HG03196 (cell line): ENCODE data around the gene SETD3.

ENCODE experiments used
- ATAC-seq: cut with Tn5 transposase; IDR thresholded peaks from one replicate; pipeline ENCODE4 v1.9.1; 2021; ENCODE audit not compliant: unreplicated experiment

The SETD3 gene

DNA sequence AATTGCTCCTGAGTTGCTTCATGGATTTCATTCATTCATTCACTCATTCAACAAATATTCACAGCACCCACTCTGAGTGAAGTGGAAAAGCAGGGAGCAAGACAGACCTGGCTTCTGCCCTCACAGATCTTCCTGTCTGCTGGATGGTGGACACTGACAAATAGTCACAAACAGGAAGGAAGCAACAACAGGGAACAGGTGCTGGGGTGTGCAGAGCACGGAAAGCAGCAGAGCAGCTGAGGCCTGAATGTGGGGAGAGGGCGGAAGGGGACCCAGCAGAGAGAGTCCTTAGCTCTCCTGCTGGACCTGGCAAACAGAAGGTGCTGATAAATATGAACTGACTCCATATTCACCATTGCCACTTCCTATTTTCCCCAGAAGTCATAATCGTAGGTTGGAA, 54.4 kb downstream of the SETD3 start:
- no peak for ATAC-seq

DNA sequence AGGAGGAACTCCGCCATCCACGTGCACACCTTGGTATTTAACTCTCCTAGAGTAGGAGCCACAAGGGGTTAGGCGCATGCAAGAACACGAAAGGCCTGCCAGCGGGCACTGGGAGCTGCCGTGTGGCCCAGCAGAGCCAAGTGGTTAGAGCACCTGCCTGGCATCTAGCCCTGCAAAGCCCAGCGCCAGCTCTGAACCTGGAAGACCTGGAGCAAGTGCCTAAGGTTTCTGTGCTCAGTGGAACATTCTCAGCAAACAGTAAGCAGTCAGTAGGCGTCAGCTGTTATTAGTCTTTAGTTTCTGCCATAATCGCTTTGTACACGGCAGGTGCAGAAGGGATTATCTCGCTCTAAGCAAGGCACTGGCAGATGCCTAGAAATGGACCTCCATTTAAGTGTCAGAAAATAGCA, 55.4 kb downstream of the SETD3 start:
- ATAC-seq, result no peak

DNA sequence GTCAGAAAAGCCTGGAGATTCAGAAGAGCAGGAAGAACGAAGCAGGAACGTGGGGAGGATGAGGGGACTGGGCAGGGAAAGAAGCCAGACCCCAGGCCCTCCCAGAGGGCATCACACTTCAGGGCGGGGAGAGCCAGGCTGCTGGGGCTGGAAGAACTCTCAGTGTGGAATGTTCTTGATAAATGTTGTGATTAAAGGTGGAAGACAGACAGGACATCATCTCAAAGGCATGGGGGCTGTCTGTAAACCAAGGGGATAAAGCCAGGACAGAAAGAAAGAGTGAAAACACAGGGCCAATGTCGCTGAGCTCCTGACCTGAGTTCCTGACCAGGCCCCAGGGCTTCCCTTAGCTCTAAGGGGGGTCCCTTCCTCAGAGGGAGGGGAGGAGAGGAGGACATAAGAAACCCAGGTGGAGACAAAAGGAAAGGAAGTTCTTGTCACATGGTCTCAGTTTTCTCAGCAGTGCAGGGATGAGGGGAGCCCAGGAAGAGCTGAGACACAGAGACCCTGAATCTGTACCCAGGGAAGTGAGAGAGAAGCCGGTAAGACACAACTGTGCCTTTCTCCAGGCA, 56.3 kb downstream of the SETD3 start:
- no peak for ATAC-seq

DNA sequence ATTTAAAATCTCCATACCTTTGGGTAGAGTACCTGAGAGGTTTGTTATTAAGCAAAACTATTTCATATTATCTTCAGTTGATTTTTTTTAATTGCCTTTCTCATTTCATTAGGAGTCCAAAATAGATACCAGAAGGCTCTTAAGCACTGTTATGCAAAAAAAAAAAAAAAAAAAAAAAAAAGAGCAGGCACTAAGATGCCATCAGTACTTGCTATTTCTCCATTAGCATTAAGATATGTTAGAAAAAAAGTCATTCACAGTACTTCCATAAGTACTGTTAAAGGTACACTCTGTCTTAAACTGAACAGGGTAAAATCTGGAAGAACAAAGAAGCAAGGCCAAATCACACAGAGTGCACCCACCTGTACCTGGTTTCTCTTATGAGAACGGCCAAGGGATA, 57.2 kb downstream of the SETD3 start:
- no peak for ATAC-seq

DNA sequence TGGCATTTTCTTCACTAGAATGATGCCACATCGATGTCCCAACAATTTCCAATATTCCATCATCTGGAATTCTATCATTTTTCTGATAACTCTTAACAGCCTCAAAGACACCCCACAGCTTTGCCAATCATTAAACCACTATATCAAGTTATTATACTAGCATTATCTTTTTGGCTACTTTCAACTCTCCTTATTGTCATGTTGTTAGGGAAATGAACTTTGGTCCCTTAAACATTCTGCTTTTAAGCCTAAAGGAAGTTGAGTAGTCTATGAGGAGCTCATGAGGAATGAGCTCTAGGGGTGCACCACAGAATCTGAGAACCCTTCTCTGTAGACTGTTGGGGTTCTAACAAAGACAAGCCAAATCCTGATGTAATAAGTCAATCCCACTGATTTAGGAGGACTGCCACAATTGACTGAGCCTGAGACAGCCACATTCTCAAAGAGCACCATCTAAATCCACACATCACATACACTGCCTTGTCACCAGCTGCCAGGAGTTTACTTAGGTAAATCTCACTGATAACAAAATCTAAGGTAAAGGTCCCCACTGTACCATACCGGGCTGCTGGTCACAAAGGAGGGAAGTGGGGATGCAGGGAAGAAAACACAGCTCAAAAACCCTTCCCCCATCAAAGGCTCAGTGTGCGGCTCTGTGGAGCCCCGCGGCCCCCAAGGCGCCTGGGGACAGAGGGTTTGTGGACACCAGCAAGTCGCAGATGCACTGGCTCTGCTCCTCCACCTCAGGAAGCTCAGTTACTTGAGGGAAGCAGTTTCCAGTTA, 58.2 kb downstream of the SETD3 start:
- ATAC-seq, result no peak

DNA sequence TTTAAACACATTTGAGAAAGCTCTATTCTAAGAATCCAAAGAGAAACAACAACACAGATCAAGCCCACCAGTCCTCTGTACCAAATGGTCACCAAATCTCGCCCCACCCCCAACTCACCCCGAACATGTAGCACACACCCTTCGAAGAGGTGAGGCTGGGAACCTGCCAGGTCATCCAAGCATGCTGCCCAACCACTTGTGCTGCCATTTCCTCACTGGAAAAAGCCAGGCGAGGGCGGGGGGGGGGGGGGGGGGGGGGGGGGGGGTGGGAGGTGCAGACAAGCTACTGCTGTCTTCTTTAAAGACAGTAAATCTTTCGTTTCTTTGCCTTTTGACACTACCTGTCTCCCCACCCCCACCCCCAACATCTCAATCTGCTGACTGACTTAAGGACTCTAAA, 59.9 kb downstream of the SETD3 start:
- no peak for ATAC-seq

DNA sequence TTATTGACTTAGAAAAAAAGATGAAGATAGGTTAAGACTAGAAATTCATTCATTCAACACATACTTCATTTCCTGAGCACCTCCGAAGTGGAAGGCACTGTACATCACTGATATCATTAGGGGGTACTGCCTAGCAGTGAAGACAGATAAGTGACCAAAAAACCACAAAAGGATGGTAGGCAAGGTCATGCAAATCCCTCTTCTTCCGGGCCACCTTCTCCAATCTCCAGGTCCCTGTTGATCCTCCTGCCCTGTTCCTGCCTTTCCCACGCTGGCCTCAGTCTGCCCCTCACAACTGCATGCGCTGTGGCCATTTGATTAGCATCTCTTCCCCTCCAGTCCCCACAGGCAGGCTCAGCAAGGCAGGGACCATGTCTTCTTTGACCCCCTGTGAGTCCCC, 60.8 kb downstream of the SETD3 start:
- ATAC-seq, result no peak

DNA sequence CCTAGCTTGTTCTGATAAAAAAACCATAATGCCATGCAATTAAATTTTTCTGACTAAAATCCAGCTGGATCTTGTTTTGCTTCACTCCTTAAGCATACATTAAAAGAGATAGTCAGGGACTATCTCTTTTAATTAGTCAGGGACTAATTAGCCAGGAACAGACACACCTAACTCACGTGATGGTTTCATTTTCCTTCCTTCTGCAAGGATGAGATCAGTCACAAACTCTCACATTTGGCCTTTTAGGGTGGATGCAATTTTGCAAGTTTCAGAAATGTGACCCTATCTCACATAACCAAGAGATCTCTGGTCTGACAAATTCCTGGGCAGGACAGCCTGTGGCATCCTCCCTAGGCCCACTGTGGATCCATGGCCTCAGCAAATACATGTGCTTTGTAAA, 62.4 kb downstream of the SETD3 start:
- ATAC-seq, result no peak

DNA sequence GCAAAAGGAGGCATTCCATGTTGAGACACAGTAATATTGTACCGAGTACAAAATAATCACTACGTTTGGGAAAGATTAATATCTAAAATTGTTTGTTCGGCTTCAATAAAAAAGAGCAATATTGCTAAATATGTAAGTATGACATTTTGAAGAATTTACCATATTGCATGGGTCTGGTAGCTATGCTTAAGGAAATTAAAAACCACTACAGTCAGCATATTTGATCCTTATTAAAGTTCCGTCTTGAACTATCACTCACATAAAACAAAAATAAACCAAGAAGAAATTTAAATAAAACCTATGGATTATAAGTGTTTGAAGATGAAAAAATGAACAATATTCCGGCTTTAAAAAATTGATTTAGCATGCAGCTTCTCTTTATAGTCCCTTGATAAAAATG, 63.8 kb downstream of the SETD3 start:
- ATAC-seq, result no peak

DNA sequence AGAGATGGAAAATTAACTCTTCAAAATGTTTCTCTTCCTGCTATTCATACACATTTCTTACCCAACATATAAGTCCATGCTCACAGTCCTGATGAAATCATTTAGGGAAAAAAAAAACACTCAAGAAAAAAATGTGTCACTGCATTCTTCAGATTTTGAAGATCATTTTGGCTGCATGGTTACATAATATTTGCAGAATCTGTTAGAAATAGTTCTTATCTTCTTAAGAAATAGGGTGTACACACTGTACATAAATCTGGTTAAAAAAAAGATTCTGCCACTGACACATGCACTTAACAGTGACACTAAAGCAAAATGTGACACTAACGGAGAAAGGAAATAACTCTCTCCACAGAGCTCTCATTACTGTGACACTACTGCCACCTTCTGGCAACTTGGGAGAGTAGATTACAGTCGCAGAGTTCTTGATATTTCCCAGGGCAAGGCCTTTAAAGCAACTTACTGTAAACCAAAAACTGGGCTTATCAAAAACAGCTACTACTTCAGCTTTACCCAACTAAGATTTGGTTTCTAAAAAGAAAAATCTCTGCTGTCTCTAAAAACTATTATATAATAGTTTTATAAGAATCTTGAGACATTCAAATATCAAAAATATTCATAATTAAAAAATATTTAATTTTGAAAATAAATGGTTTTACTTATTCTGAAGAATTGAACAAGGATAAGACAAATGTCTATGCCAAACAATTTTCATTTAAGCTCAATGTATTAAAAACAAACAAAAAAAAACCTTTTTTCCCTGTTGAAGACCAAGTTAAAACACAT, 65.0 kb downstream of the SETD3 start:
- peak; percentile 89 for ATAC-seq

DNA sequence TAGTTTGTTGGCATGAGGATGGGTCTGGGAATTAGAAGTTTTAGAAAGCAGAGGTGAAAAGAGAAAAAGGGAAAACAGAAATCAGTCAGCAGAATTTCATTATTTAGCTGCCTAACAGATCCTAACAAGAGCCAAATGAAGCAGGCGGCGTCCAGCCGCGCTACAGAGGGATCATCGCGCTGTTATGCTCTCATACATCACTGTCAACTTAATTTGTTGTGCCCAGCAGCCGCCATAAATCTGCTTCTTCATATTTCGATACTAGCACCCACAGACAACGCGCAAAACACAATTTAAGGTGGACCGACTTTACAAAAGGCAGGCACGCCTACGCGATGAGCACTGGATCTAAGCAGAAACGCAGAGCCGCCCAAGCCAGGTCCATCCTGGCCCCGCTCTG, 66.7 kb downstream of the SETD3 start:
- ATAC-seq, result no peak

DNA sequence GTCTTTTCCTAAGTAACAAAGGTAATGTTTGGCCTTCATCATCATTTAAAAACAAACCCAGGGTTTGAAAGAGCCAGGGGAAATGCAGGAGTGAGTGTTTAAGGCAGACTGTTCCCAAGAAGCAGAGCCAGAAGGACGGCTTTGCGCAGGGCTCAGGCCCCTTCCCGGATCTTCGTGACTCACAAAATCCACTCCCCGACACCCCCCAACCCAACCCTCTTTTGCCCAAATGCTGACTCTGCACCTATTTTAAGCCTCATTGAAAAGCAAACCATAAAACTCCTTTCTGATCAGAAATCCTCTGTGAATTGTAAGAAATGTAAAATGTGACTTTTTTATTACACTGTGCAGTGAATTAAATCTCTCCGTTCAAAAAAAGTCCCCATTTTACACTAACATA, 67.5 kb downstream of the SETD3 start:
- ATAC-seq, result no peak

DNA sequence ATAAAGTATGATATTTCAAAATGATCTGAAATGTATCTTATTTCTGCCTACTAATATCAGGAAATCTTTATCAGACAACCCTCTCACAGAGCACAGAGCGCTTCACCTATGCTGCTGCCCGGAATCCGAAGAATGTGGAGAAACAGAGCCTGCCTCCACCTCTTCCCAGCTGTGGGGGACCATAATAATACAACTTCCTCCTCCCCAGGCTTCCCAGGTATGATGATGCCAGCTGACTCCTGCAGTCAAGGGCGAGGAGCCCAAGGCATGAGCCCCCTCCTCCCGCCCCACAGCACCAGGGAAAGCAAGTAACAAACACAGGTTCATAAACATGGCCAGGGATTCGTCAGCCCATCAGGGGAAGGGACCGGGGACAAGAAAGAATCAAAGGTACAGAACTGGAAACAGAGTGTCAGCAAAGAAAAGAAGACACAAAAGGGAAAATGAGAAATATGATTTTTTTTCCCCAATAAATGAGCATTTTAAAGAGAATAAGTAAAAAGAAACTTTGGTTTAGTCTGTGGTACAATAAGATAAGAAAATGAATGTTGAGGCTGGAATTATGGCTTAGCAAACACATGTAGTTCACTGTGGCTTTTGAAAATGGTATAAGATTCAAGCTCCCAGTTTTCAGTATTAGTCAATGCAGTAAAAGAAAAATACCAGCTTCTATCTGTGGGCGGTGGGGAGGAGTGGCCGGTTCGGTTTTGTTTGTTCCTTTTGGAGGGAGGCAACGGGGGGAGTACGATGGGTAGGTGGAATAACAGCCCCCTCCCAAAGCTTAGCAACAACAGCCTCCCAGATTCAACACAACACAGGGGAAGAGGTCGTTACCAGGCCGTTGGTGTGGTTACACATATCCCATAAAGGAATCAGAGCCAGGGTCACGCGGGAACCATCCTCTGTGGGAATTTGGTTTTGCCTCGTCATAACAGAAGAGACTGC, 68.3 kb downstream of the SETD3 start:
- ATAC-seq, result no peak

DNA sequence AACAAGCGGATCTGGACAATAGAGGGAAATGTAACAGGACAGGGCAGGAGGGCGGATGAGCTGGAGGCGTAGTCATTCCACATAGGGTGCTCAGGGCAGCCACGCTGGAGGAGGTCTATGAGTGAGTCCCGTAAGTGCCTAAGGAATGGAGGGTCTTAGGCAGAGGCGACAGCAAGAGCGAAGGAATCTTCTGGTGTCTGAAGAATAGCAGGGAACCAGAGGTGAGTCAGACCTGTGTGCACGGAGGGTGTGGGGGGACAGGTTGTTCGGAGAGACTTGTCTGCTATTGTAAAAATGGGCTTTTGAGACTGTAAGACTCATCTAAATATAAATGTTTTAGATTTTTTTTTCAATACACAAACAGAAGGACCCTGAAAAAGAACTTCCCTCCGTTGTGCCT, 70.6 kb downstream of the SETD3 start:
- ATAC-seq, result no peak

DNA sequence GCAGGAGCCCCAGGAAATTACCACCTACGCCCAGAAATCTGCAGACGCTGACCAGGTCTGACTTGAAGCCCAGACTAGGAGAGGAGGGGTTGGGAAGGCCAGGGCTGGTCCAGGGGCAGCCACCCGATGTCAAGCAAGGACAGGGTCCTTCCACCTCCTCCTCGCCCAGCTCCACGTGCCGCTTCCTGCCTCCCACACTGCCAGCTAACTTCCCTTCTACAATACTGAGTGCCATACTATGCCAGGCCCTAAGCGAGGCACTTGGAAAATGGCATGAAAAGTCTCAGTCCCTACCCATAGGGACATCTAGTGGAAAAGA, 71.7 kb downstream of the SETD3 start:
- ATAC-seq, result no peak

DNA sequence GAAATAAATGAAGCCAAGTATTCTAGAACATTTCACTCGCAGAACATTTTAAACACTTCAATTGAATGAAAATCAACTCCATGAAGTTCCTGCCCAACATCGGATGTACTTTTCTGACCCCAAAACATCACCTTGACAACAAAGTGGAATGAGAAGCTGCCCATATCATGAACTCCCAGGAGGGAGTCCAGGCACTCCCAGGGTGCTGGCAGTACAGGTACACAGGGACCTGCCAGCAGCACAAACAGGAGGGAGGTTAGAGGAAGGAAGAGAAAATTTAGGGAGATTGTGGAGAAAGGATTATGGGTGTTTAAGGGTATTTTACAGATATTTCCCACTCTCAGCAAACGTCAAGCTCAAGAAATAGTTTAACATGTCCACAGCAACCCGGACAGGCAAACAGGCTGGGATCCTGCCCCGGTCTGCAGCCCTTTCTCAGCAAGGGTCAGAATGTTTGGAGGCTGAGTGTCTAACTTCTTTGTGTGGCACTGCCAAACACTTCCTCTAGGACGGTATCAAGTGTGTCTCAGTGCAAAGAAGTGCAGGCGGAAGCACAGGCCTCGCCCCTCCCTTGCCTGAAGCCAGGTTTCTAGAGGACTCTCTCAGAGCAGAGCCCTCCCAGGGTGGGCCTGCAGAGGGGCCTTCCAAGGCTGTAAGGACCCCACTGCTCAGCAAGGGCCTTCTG, 72.2 kb downstream of the SETD3 start:
- ATAC-seq, result no peak

DNA sequence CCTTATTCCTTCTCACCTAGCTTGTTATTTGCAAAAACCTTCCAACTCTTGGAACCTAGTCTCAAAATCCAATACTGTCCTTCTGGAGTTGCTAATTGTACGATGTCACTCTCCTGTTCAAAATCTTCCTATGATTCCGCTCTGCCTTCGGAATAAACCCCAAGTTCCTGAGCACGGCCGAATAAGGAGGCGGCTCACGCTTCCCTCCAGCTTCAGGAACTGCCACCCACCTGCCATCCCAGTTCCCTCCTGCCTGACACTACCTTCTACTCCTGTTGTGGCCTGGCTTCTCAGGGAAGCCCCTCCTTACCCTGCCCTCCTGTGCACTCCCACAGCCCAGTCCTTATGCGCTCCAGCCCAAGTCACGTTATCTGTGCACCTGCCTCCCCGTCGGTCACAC, 73.2 kb downstream of the SETD3 start:
- no peak for ATAC-seq

DNA sequence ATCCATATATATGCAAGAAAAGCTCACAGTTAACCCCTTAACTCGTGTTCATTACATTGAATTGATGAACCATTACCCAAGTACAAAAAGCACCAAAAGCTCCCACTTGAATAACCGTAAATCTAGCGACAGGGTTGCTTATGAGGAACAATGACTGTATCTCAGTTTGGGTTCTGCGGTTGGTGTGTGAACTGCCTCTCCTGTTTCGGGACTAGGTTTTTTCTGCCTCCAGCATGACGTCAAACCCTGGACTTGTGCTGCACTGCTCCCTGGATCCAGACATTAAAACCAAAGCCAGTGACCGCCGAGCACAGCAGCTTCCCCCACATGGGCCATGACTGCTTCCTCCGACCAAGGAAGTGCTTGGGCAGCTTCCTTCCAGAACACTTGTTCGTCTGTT, 77.7 kb downstream of the SETD3 start:
- ATAC-seq, result no peak

DNA sequence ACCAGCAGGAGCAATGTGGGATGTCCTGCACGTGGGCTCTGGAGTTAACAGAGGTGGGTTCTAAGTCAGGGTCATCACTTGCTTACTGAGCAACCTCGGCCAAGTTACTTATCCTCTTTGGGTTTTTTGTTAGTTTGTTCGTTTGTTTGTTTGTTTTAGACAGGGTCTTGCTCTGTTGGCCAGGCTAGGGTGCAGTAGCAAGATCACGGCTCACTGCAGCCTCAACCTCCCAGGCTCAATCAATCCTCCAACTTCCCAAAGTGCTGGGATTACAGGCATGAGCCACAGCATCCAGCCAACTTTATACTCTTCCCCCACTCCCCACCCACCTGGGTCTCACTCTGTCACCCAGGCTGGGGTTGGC, 78.4 kb downstream of the SETD3 start:
- ATAC-seq, result no peak

DNA sequence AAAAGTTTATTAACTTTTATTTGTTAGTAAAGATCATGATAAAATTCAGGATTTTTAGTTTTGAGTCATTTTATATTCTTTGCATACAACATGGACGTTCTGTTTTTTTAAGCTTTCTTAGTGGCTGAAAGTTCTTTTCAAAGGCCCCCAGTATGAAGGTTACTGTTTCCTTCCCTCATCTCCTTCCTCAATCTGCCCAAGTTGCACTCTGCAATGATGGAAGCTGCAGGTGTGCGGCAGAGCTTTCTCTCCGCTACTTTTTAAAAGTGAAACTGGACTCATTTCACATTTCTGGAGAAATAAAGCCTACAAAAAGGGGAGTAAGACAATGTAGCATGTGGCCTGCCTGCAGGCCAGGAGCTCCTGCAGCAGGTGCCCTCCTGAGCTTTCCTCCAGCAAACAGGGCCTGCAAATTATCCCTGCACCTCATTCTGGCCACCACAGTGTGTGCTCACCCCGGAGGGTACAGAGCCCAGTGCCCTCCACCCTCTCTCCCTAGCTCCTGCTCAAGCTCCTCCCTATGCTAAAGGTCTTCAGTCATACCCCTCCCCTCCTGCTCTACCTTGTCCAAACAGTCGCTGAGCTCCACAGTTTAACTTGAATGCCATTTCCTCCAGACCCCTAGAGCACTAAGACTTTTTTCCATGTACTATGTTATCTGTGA, 78.9 kb downstream of the SETD3 start:
- no peak for ATAC-seq
